Mucosa of stomach (tissue), 1 donor: ENCODE data around the gene CACNA1S.

Experiments
- H3K27me3 ChIP-seq: one replicate; pipeline ENCODE4 v1.7.0; 2013; ENCODE audit warnings: mild to moderate bottlenecking, low read length; ENCODE audit not compliant: control insufficient read depth, insufficient read depth
- H3K36me3 ChIP-seq: one replicate; pipeline ENCODE4 v1.7.0; 2013; ENCODE audit warnings: low read length; ENCODE audit not compliant: control insufficient read depth, insufficient read depth
- H3K4me1 ChIP-seq: one replicate; pipeline ENCODE4 v1.7.0; 2013; ENCODE audit warnings: mild to moderate bottlenecking, low read length; ENCODE audit not compliant: control insufficient read depth, insufficient read depth
- H3K4me3 ChIP-seq: one replicate; pipeline ENCODE4 v1.7.0; 2013; ENCODE audit warnings: low read length
- H3K9ac ChIP-seq: one replicate; pipeline ENCODE4 v1.7.0; 2013; ENCODE audit warnings: mild to moderate bottlenecking, low read length, moderate library complexity
- H3K9me3 ChIP-seq: one replicate; pipeline ENCODE4 v1.7.0; 2013; ENCODE audit warnings: mild to moderate bottlenecking, low read length, moderate library complexity; ENCODE audit not compliant: control insufficient read depth
- donor health status: Pancreatic carcinoma.

Gene CACNA1S

DNA sequence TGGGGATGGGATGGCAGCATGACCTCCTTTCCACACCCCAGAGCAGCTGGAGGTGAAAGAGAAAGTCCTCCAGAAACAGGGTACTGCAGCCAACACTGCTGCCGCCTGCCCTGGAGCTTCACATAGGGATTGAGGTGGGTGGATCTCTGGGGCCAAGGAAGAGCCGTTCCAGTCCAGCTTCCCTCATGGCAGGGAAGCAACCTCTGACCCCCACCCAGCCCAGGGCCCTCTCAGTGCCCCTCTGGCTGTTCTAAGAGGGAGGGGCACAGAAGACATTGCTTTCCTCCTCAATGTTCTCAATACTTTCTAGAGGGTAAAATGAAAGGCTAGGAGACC lies 94.4 kb downstream of the CACNA1S start:
- no peaks in the 10 kb centered on the region for H3K36me3 ChIP-seq
- no peak overlapping the region for H3K9ac ChIP-seq
- peaks cover 56% of the 10 kb centered on the region for H3K4me1 ChIP-seq

DNA sequence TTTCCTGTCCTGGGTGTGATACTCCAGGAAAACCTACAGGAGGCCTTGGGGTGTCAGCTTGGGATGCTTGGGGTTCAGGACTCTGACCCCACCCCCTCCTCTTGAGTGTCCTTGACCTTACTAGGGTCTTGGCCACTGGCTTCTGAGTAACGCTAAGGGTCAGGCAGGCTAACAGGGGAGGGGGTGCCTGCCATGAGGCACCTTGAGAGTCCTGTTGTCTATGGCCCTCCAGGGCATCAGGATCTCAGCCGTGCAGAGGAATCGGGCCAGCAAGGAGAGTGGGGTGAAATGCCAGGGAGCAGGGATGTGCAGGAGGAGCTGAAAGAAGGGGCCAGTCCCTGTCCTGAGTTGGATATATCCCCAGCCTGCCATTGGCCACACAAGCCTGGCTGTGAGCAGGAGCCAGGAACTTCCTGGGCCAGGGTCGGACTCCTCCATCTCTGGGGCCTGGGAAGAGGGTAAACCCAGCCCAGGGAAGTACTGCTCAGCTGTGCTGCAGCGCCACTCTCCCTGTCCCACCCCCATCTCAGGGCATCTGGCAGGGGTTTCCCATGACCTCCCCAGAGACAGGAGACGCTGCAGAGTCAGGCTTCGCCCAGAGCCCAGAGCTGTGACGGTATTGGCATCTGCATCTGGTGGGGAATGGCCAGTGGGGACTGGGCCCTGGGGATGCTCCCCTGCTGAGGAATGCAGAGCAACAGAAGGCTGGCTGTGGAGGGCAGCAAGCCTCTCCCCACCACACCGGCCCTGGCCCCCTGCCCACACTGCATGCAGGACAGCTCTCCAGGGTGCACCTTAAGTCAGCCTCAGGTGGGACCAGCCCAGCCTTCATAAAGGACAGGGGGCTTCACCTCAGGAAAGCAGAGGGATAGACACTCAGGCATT lies 95.0 kb downstream of the CACNA1S start:
- Histone ChIP-seq H3K27me3 (peaks cover 8% of the 10 kb centered on the region), H3K4me3 (no peak overlapping the region), H3K9me3 (no peaks in the 10 kb centered on the region), H3K4me1 (peaks cover 52% of the 10 kb centered on the region), H3K36me3 (no peaks in the 10 kb centered on the region), H3K9ac (no peak overlapping the region)

More for the DNA sequence above, 94.4 kb downstream of the CACNA1S start:
- Histone ChIP-seq H3K4me3 (no peak overlapping the region), H3K9me3 (no peaks in the 10 kb centered on the region), H3K27me3 (peaks cover 14% of the 10 kb centered on the region)

DNA sequence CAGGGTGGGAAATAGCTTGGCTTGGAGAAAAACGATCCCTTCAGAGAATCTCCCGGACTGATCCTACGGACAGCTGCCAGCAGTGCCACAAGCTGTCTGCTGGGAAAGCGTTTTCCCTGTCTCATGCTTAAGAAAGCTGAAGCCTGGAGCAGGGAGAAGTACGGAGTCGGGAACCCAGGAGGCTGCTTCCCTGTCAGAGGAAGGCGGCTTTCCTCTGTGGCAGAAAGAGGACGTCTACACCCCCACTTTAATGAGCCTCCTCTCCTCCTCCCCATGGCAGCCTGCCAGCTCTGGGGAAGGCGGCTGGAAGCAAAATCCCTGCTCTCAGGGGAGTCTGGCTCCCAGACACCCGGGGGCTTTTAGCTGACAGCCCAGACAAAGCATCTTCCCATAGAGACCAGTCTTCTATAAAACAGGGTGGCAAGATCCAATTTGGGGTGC lies 96.0 kb downstream of the CACNA1S start:
- Histone ChIP-seq H3K9ac (no peak overlapping the region), H3K27me3 (peaks cover 7% of the 10 kb centered on the region), H3K9me3 (no peaks in the 10 kb centered on the region), H3K36me3 (no peaks in the 10 kb centered on the region), H3K4me1 (peaks cover 47% of the 10 kb centered on the region), H3K4me3 (no peak overlapping the region)

- H3K36me3 ChIP-seq, result no peaks in the 10 kb centered on the region
- H3K4me1 ChIP-seq, result peaks cover 42% of the 10 kb centered on the region
- H3K9ac ChIP-seq, result no peak overlapping the region
- H3K9me3 ChIP-seq, result no peaks in the 10 kb centered on the region
- H3K4me3 ChIP-seq, result no peak overlapping the region
- H3K27me3 ChIP-seq, result peaks cover 7% of the 10 kb centered on the region
These were observed 96.6 kb downstream of the CACNA1S start for GRCh38 chr1:201015551-201016091.

- no peak overlapping the region for H3K4me3 ChIP-seq
- H3K9ac ChIP-seq, result no peak overlapping the region
- no peaks in the 10 kb centered on the region for H3K36me3 ChIP-seq
- peaks cover 34% of the 10 kb centered on the region for H3K4me1 ChIP-seq
- H3K27me3 ChIP-seq, result peaks cover 7% of the 10 kb centered on the region
- H3K9me3 ChIP-seq, result no peaks in the 10 kb centered on the region
These were observed 97.4 kb downstream of the CACNA1S start for GRCh38 chr1:201014816-201015200.

DNA sequence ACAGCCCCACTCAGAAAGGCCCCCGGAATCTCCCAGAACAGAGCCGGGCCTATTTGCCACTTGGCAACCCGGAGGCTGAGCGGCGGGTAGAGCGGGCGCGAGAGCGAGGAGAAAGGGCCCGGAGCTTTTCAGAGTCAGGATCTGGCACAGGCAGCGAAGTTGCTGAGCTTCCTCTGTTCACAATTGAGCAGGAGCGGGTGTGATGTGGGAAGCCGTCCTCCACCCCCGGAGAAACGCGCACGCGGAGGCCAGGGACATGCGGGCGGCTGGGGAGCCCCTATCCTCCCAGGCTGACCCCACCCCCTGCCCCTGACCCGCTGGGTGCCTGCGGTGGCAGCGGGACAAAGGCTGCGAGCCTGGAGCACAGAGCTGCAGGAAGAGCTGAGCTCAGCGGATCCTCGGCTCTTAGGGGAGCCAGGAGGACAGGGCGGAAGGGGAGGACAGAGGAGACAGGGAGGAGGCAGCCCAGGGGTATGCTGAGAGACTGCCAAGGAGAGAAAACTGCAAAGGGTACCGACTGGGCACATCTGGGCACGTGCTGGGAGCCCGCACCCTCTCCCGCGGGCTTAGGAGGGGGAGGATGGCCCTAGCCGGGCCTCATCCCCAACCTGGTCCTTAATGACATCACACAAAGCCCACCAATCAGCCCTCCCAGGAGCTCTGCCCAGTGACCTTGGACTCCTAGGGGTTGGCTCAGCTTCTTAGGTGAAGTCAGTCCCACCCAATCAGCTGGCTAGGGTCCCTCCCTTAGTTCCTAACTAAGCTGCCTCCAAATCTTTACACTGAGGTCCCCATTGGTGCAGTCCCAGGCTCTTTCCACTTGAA lies 98.0 kb downstream of the CACNA1S start:
- H3K27me3 ChIP-seq, result peaks cover 7% of the 10 kb centered on the region
- H3K4me1 ChIP-seq, result peaks cover 28% of the 10 kb centered on the region
- no peaks in the 10 kb centered on the region for H3K36me3 ChIP-seq
- H3K9ac ChIP-seq, result no peak overlapping the region
- no peak overlapping the region for H3K4me3 ChIP-seq
- no peaks in the 10 kb centered on the region for H3K9me3 ChIP-seq

DNA sequence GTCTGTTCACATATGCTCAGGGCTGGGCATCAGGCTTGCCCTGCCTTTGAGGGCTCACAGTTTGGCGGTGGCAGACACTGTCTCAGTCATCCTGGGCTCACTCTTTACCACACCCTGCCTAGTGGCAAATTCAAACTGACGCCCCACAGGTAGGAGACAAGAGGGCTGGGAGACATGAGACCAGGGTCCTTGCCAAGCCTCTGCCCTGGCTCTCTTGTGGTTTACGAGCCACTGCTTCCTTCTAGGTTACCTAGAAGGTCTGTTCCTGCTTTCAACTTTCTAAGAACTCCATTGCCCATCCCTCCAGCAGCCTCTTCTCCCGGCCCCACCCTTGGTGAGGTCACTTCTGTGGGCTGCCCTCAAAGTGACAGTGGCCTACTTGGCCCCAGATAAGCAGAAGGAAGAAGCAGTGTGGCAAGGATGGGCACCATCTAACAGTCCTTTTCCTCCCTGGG lies 99.2 kb downstream of the CACNA1S start:
- no peak overlapping the region for H3K9ac ChIP-seq
- no peak overlapping the region for H3K4me3 ChIP-seq
- H3K4me1 ChIP-seq, result peaks cover 24% of the 10 kb centered on the region
- H3K27me3 ChIP-seq, result peaks cover 7% of the 10 kb centered on the region
- H3K9me3 ChIP-seq, result no peaks in the 10 kb centered on the region
- H3K36me3 ChIP-seq, result no peaks in the 10 kb centered on the region

DNA sequence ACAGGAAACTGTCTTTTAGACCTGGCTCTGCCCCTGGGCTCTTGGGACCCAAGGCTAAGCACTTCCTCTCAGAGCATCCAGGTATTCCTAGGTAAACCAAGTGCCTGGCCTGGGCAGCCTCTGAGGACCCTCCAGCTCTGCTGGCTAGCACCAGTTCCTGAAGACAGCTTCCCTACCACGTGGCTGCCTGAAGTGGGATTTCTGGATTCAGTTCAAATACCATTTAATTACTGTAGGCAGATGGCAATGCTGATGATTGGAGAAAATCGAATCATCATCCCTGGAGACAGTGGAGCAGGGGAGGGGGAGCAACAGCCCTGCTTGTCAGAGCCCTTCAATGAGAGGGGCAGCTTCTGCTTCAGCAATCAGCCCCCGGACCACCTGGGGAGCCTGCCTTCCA lies 100.6 kb downstream of the CACNA1S start:
- Histone ChIP-seq H3K9me3 (no peaks in the 10 kb centered on the region), H3K4me3 (no peak overlapping the region), H3K9ac (no peak overlapping the region), H3K27me3 (peaks cover 7% of the 10 kb centered on the region), H3K36me3 (no peaks in the 10 kb centered on the region), H3K4me1 (peaks cover 24% of the 10 kb centered on the region)

DNA sequence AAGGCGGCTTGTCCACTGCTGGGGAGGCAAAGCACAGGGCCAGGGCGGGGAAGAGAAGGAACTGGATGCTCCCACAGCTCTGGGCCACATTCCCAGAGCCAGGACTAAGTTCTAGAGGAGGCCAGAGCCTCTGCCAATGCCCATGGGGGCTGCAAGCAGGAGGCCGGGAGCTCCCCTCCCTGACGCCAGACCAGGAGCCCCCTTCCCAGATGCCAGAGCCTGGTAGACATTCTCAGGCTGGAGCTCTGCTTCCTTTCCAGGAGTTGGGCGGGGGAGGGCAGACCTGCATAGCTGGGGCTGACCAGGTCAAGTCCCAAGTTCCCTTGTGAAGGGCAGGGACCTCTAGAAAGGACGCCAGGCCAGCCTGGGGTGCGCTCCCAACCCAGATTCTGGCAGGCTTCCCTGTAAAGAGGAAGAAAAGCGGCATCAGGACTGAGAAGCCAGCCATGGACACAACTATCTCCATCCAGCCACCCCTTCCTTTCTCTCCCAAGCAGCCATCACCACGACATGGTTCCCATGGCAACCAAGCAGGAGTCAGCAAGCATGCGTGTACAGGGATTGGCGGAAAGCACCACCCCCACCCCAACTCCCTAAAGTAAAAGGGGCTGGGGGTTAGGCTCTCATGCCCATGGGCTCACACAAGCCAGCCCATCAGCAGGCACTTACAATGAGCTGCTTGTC lies 102.1 kb downstream of the CACNA1S start:
- Histone ChIP-seq H3K4me1 (peaks cover 9% of the 10 kb centered on the region), H3K27me3 (no peaks in the 10 kb centered on the region), H3K4me3 (no peak overlapping the region), H3K9me3 (no peaks in the 10 kb centered on the region), H3K9ac (no peak overlapping the region), H3K36me3 (no peaks in the 10 kb centered on the region)

DNA sequence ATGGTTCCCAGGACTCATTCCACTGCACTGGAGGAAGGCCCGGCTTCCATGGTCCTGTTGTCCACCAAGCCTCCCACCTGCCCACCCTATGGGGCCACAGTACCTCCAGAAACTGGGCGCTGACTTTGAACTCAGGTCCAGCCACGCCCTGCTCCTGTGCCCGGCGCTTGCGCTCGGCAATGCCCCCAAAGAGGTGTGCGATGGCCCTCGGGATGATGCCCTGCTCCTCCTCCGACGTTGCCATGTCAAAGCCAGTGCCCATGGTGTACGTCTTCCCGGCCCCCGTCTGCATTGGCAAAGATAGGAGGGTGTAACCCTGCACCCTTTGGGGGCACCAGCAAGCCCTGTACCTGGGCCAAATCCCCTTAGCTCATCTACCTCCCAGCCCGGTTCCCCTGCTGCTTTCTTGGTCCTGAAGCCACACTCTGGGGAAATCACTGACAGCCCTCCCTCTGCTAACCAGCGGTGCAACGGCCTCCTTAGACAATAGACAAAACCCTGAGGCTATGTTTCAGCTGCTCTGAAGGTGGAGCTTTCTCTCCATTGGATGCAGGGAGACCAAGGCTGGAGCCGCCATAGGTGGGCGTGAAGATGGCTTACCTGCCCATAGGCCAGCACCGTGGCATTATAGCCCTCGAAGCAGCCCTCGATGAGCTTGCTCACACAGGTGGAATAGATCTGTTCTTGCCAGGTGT lies 103.4 kb downstream of the CACNA1S start:
- H3K36me3 ChIP-seq, result no peaks in the 10 kb centered on the region
- no peak overlapping the region for H3K4me3 ChIP-seq
- H3K27me3 ChIP-seq, result no peaks in the 10 kb centered on the region
- H3K9me3 ChIP-seq, result no peaks in the 10 kb centered on the region
- H3K9ac ChIP-seq, result no peak overlapping the region
- H3K4me1 ChIP-seq, result peaks cover 6% of the 10 kb centered on the region

- peaks cover 2% of the 10 kb centered on the region for H3K4me1 ChIP-seq
- no peak overlapping the region for H3K9ac ChIP-seq
- no peaks in the 10 kb centered on the region for H3K27me3 ChIP-seq
- no peaks in the 10 kb centered on the region for H3K9me3 ChIP-seq
- H3K36me3 ChIP-seq, result no peaks in the 10 kb centered on the region
- no peak overlapping the region for H3K4me3 ChIP-seq
These were observed 104.7 kb downstream of the CACNA1S start for GRCh38 chr1:201007481-201007880.
